Osteoblast (primary cell): ENCODE results near the gene CTDSP2. TPM values are rescaled to one million over a fixed set of nuclear protein-coding genes. Genes with fewer than 3 reads are reported as not detected.

Experiments
- DNase-seq: peaks from one replicate; pipeline ENCODE4 v3.0.0; 2011; ENCODE audit warnings: low spot score, mixed read lengths; ENCODE audit not compliant: insufficient read length; ENCODE audit errors: missing footprints
- H2AFZ ChIP-seq: 2 replicates; pipeline ENCODE4 v1.6.0; 2011; ENCODE audit warnings: mild to moderate bottlenecking, low read length
- H3K27ac ChIP-seq: 2 replicates; pipeline ENCODE4 v1.5.1; 2011; ENCODE audit warnings: mild to moderate bottlenecking, low read depth, low read length, moderate library complexity
- H3K27me3 ChIP-seq: 2 replicates; pipeline ENCODE4 v1.6.0; 2012; ENCODE audit warnings: mild to moderate bottlenecking, control low read depth, inconsistent platforms, low read length, moderate library complexity; ENCODE audit not compliant: insufficient read depth
- H3K36me3 ChIP-seq: 2 replicates; pipeline ENCODE4 v1.5.1; 2011; ENCODE audit warnings: mild to moderate bottlenecking, low read length, control low read depth, moderate library complexity; ENCODE audit not compliant: insufficient read depth
- H3K4me1 ChIP-seq: 2 replicates; pipeline ENCODE4 v1.5.1; 2011; ENCODE audit warnings: mild to moderate bottlenecking, low read length, control low read depth, moderate library complexity; ENCODE audit not compliant: insufficient read depth
- H3K4me2 ChIP-seq: 2 replicates; pipeline ENCODE4 v1.6.0; 2011; ENCODE audit warnings: mild to moderate bottlenecking, low read length; ENCODE audit not compliant: insufficient read depth
- H3K4me3 ChIP-seq: fragments of 200-600 bp; sonication (generic); 3 replicates; pipeline ENCODE4 v1.5.1; 2012; ENCODE audit warnings: mild to moderate bottlenecking, low read length, inconsistent platforms; ENCODE audit not compliant: insufficient read depth
- H3K79me2 ChIP-seq: 2 replicates; pipeline ENCODE4 v1.6.0; 2012; ENCODE audit warnings: mild to moderate bottlenecking, low read length, control low read depth, inconsistent platforms; ENCODE audit not compliant: insufficient read depth
- H3K9me3 ChIP-seq: 2 replicates; pipeline ENCODE4 v1.5.1; 2011; ENCODE audit warnings: low read depth, low read length, control low read depth
- H4K20me1 ChIP-seq: 2 replicates; pipeline ENCODE4 v1.6.0; 2012; ENCODE audit warnings: mild to moderate bottlenecking, low read length, control low read depth; ENCODE audit not compliant: insufficient read depth
- CTCF ChIP-seq: IDR thresholded peaks from 2 replicates; pipeline ENCODE4 v1.5.1; 2011; ENCODE audit warnings: mild to moderate bottlenecking, low read depth, low read length, moderate library complexity; ENCODE audit errors: extremely low read depth
- total RNA-seq: library from RNA; depleted of rRNA; stranded (reverse); fragments of >200 nt; gene quantifications from 2 replicates; pipeline ENCODE4 v1.2.3, GENCODE V29; 2012

Gene CTDSP2, protein sequence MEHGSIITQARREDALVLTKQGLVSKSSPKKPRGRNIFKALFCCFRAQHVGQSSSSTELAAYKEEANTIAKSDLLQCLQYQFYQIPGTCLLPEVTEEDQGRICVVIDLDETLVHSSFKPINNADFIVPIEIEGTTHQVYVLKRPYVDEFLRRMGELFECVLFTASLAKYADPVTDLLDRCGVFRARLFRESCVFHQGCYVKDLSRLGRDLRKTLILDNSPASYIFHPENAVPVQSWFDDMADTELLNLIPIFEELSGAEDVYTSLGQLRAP
- total RNA-seq, result 105 and 116 TPM in 2 replicates

DNA sequence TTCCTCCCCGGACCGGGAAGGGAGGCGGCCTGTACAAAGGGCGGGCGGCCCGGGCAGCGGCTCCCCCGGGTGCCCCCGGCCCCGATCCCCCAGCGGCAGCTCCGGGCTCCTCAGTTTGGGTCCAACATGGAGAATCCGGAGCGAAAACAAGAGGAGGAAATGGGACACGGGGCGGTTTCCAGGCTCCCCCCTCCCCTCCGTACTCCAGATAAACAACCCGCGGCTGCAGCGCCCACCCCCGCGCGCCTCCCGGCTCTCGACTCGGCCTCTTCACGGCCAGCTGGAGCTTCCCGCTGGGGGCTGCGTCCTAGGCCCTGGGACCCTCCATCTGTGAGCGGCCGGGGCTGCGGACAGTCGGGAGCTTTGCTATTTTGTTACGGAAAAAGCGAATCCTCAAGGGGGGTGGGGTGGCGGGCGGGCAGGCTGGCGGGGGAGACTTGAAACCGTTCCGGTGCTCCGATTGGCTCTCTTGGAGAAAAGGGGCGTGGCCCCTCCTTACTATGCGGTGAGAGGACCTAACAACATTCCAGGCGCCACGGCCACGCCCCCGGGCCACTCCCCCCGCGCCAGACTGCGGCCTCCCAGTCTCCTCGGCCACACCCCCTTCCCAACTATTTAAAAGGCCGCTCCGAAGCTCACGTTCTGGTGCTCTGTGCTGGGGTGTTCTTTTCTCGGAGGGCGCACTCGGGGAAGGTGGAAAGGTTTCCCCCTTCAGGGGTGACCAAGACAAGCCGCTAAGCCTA is at the start of gene CTDSP2:
Gene CTDSP2, minus strand, starts transcription at position 153 of the 743 bp plus-strand sequence. CDS start 294 bp downstream, outside the sequence.
- Histone ChIP-seq H3K4me1 (peaks cover 30% of the 10 kb centered on the region), H3K27me3 (no peaks in the 10 kb centered on the region), H3K79me2 (peaks cover 46% of the 10 kb centered on the region), H3K9me3 (no peaks in the 10 kb centered on the region), H3K27ac (peak within 1 kb of the TSS; percentile 93), H3K36me3 (peaks cover 7% of the 10 kb centered on the region), H4K20me1 (peaks cover 29% of the 10 kb centered on the region), H3K4me3 (peak within 1 kb of the TSS; percentile 100), H3K4me2 (peak within 1 kb of the TSS; percentile 95), H2AFZ (peak within 1 kb of the TSS; percentile 93)
- peak; percentile 100 for DNase-seq
- TF ChIP-seq CTCF, result no peak

GRCh38 chr12:57896115-57896433 is 49.5 kb upstream of the CTDSP2 start:
- no peak for TF ChIP-seq CTCF
- DNase-seq, result no peak

GRCh38 chr12:57895389-57896114 is 49.0 kb upstream of the CTDSP2 start:
- Histone ChIP-seq H2AFZ (peak overlapping the region; percentile 76), H3K36me3 (no peaks in the 10 kb centered on the region), H3K4me3 (peak overlapping the region; percentile 74), H3K27ac (peak overlapping the region; percentile 92), H3K4me1 (peaks cover 70% of the 10 kb centered on the region), H4K20me1 (no peaks in the 10 kb centered on the region), H3K9me3 (no peaks in the 10 kb centered on the region), H3K4me2 (peak overlapping the region; percentile 84), H3K27me3 (no peaks in the 10 kb centered on the region), H3K79me2 (no peaks in the 10 kb centered on the region)
- no peak for TF ChIP-seq CTCF
- DNase-seq, result peak; percentile 69

More at GRCh38 chr12:57896115-57896433, 49.5 kb upstream of the CTDSP2 start:
- Histone ChIP-seq H3K27me3 (no peaks in the 10 kb centered on the region), H3K27ac (peak overlapping the region; percentile 87), H2AFZ (peak overlapping the region; percentile 76), H3K4me1 (peaks cover 69% of the 10 kb centered on the region), H3K4me3 (peak overlapping the region; percentile 74), H3K4me2 (peak overlapping the region; percentile 84), H4K20me1 (no peaks in the 10 kb centered on the region), H3K36me3 (no peaks in the 10 kb centered on the region), H3K9me3 (no peaks in the 10 kb centered on the region), H3K79me2 (no peaks in the 10 kb centered on the region)
